ENCODE measurements around the gene PGAM1. TPM values are rescaled to one million over a fixed set of nuclear protein-coding genes. Genes with fewer than 3 reads are reported as not detected.

Gene PGAM1
- total RNA-seq, 1 donor from 2014 or later = 356 TPM

GRCh38 chr10:97454330-97455036 lies 28.5 kb downstream of the PGAM1 start:
- DNase-seq (ENCODE audit: low read depth) = no peak
- H3K4me3 ChIP-seq (ENCODE audit: low read depth, low read length) = no peak overlapping the region
- H3K36me3 ChIP-seq (ENCODE audit: control insufficient read depth, insufficient read depth, low read length) = no peaks in the 10 kb centered on the region
- no peak for TF ChIP-seq CTCF (IDR thresholded peaks at IDR 0.05; ENCODE audit: insufficient read depth, low read length, poor library complexity, severe bottlenecking)
- H3K27me3 ChIP-seq (ENCODE audit: control insufficient read depth, insufficient read depth, low read length) = no peaks in the 10 kb centered on the region

- Histone ChIP-seq H3K36me3 (ENCODE audit: control insufficient read depth, insufficient read depth, low read length) (peaks cover 1% of the 10 kb centered on the region), H3K27me3 (ENCODE audit: control insufficient read depth, insufficient read depth, low read length) (no peaks in the 10 kb centered on the region), H3K4me3 (ENCODE audit: low read depth, low read length) (no peak overlapping the region)
- no peak for DNase-seq (ENCODE audit: low read depth)
- no peak for TF ChIP-seq CTCF (IDR thresholded peaks at IDR 0.05; ENCODE audit: insufficient read depth, low read length, poor library complexity, severe bottlenecking)
These were observed 30.2 kb downstream of the PGAM1 start for GRCh38 chr10:97456034-97456685.

GRCh38 chr10:97456686-97457065 lies 30.7 kb downstream of the PGAM1 start:
- Histone ChIP-seq H3K36me3 (ENCODE audit: control insufficient read depth, insufficient read depth, low read length) (peaks cover 1% of the 10 kb centered on the region), H3K4me3 (ENCODE audit: low read depth, low read length) (no peak overlapping the region), H3K27me3 (ENCODE audit: control insufficient read depth, insufficient read depth, low read length) (no peaks in the 10 kb centered on the region)
- TF ChIP-seq CTCF (IDR thresholded peaks at IDR 0.05; ENCODE audit: insufficient read depth, low read length, poor library complexity, severe bottlenecking) = no peak
- no peak for DNase-seq (ENCODE audit: low read depth)

GRCh38 chr10:97459111-97459510 lies 33.1 kb downstream of the PGAM1 start:
- TF ChIP-seq CTCF (IDR thresholded peaks at IDR 0.05; ENCODE audit: insufficient read depth, low read length, poor library complexity, severe bottlenecking) = no peak
- no peak overlapping the region for H3K4me3 ChIP-seq (ENCODE audit: low read depth, low read length)
- H3K27me3 ChIP-seq (ENCODE audit: control insufficient read depth, insufficient read depth, low read length) = no peaks in the 10 kb centered on the region
- peaks cover 1% of the 10 kb centered on the region for H3K36me3 ChIP-seq (ENCODE audit: control insufficient read depth, insufficient read depth, low read length)
- DNase-seq (ENCODE audit: low read depth) = no peak

GRCh38 chr10:97459933-97460332 lies 33.9 kb downstream of the PGAM1 start:
- no peaks in the 10 kb centered on the region for H3K27me3 ChIP-seq (ENCODE audit: control insufficient read depth, insufficient read depth, low read length)

More at GRCh38 chr10:97459933-97460332, 33.9 kb downstream of the PGAM1 start:
- DNase-seq (ENCODE audit: low read depth) = no peak
- Histone ChIP-seq H3K36me3 (ENCODE audit: control insufficient read depth, insufficient read depth, low read length) (peaks cover 1% of the 10 kb centered on the region), H3K4me3 (ENCODE audit: low read depth, low read length) (no peak overlapping the region)
- no peak for TF ChIP-seq CTCF (IDR thresholded peaks at IDR 0.05; ENCODE audit: insufficient read depth, low read length, poor library complexity, severe bottlenecking)
